Globus pallidus (tissue), 1 donor: ENCODE data around the gene C6orf89.
"Not testable (repeated sequence)": the region's sequence is repeated elsewhere in the genome, so short reads cannot be mapped to it uniquely, and the experiment has no call there.

Experiments used
- DNase-seq: peaks from one replicate; pipeline ENCODE4 v3.0.0-alpha.2; 2015; ENCODE audit warnings: low spot score

Gene C6orf89

GRCh38 chr6:36888115-36888643 lies 2.4 kb downstream of the C6orf89 start:
- DNase-seq, result no peak

DNA sequence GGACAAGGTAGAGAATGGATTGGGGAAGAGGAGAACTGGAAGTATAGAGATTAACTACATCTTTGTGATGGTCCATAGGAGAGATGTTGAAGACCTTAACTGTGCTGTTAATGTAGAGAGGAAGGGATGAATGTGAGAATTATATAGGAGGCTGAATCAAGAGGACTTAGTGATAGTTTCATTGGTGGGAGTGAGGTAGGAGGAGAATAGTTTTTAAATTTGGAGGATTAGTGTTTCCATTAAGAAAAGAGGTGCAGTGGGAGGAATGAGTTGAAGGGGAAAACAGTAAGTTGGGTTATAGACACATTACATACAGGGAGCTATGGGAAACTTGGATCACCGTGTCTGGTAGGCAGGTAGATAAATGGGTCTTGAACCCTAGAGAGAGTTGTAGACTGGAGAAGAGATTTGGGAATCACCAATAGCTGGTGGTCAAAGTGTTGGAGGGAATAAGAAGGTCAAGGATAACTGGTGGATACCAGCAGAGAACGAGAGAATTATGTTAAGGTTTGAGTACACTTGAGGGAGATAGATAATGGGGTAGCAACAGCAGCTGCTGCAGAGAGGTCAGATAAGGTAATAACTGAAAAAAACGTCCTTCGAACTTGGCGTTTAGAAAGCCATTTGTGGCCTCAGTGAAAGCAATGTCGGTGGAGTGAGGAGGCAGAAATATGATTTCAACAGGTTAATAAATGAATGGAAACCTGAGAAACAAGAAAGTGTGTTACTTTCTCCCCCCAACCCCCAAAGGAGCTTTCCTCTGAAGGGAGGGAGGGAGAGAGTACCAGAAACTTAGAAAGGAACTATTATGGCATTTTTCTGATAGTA lies 3.1 kb downstream of the C6orf89 start:
- no peak for DNase-seq

- no peak for DNase-seq
Observed at GRCh38 chr6:36890112-36890663, 4.4 kb downstream of the C6orf89 start.

DNA sequence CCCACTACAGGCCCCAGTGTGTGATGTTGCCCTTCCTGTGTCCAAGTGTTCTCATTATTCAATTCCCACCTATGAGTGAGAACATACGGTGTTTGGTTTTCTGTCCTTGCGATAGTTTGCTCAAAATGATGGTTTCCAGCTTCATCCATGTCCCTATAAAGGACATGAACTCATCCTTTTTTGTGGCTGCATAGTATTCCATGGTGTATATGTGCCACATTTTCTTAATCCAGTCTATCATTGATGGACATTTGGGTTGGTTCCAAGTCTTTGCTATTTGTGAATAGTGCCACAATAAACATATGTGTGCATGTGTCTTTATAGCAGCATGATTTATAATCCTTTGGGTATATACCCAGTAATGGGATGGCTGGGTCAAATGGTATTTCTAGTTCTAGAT lies 5.4 kb downstream of the C6orf89 start:
- not testable (repeated sequence) for DNase-seq

GRCh38 chr6:36893976-36894932 lies 8.5 kb downstream of the C6orf89 start:
- DNase-seq, result no peak

DNA sequence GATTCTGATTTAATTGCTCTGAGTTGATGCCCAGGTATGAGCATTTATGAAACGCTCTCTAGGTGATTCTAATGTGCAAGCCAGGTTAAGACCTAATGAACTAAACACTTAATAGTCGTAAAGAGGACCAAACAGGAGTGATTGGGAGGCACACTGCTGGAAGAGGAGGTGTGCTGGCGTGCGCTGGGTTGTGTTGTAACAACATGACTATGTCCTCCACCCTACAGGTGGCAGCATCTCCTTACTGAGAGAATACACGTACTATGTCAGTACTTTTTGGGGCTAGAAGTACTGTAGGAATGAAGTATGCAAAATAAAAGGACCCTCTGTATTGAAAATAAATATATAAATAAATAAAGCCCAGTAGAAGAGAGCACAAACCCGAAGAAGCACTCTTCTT lies 11.9 kb downstream of the C6orf89 start:
- no peak for DNase-seq

GRCh38 chr6:36904114-36904513 lies 18.4 kb downstream of the C6orf89 start:
- DNase-seq, result no peak

GRCh38 chr6:36904851-36905393 lies 19.2 kb downstream of the C6orf89 start:
- DNase-seq, result no peak

DNA sequence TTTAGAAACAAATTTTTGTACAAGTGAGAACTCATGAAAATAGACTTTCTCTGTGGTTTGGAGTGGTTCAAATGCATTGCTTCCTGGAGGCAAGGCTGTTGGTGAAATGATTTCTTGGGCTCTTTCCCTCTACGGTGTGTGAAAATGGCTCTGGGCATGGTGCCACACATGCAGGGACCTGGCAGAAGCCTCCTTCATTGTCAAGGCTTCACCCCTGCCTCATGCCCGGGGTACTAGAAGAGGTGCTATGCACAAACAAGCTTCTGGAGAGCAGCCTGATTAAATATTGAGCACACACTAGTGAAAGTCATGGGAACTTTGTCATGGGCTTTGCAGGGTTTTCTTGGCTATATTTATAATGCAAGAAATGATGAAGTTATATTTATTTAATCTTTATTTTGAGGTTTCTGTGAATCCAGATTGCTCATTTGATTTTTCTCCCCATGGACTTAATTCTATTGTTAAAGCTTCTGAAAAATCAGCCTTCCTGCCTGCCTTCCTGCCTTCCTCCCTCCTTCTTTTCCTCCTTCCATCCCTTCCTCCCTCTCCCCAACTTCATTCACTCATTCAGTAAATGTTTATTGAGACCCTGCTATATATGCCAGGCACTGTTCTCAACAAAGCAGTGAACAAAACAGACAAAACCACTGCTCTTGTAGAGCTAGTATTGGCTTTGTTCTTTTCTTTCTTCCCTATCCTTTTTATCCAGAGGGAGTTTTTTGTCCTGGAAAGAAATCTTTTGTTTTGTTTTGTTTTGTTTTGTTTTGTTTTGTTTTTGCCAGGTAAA lies 21.0 kb downstream of the C6orf89 start:
- no peak for DNase-seq

DNA sequence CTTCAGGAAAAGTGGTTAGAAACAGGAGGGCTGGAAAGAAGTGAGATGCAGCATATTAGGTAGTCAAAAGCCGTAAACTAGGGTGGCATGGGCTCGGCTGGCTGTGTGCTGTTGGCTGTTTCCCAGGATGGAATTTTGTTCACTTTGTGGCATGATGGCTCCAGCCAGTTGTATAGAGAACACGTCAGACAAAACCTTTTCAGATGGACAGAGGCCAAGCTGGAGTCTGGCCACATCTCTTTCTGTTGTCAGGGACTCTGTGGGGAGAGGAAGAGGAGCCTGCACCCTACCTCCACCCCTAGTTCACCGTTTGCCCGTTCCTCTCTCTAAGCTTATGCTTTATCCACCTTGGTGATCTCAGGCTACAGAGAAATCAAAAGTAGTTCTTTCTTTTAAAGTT lies 22.0 kb downstream of the C6orf89 start:
- no peak for DNase-seq

DNA sequence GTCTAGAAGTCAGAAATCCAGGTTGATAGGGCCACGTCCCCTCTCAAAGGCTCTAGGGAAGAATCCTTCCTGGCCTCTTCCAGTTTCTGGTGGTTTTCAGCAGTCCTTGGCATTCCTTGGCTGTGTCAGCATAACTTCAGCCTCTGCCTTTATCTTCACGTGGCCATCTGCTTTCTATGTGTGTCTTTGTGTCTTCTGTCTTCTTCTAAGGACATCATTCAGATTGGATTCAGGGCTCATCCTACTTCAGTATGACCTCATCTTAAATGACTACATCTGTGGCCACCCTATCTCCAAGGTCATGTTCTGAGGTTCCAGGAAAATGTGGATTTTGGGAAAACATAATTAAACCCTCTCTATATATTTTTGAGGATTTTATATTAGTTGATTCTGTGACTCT lies 23.0 kb downstream of the C6orf89 start:
- no peak for DNase-seq

DNA sequence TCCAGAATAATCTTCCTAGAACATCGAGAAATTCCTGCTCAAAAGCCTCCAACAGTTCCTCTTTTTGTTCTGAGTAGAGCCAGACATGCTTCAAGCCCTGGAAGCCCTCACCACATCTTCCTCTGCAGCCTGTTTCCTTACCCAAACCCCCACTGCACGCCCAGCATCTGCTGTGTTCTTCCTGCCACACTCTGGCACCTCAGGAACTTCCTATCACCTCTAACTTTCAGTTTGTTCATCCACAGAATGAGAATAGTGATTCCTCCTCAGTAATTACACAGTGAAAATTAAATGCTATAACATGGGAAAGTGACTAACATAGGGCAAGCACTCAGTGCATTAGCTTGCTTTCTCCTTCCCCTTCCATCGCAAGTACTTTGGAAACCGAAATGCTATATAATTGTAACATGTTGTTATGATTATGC lies 26.3 kb downstream of the C6orf89 start:
- no peak for DNase-seq

DNA sequence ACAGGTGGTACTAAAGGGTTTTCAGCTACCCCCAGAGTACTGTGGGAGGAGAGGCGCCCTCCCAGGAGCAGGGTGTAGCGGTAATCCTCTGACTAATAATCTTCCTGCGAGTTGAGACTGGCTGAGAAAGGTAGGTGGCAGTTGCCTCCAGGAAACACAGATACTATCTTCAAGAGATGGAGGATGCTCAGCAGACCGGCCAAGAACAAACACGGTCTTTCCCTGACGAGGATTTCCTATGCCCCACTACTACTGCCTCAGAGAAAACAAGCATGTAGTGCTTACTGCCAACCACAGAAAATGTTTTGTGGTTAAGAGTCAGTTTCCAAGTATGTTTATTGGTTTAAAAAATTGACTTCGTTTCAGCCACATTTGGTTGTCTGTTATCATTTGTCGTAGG lies 26.8 kb downstream of the C6orf89 start:
- DNase-seq, result no peak

- DNase-seq, result no peak
Observed at GRCh38 chr6:36913082-36913481, 27.3 kb downstream of the C6orf89 start.

DNA sequence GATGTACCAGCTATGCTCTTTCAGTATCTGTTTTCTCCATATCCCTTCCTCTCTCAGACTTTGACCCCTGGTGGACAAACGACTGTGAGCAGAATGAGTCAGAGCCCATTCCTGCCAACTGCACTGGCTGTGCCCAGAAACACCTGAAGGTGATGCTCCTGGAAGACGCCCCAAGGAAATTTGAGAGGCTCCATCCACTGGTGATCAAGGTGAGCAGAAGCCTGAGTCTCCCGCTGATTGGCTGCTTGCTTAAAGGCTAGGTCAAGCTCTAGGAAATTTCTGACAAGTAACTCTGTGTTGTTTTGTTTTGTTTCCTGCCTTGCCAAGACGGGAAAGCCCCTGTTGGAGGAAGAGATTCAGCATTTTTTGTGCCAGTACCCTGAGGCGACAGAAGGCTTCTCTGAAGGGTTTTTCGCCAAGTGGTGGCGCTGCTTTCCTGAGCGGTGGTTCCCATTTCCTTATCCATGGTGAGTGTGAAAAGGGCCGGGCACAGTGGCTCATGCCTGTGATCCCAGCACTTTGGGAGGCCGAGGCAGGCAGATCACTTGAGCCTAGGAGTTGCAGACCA lies 28.6 kb downstream of the C6orf89 start:
- no peak for DNase-seq

DNA sequence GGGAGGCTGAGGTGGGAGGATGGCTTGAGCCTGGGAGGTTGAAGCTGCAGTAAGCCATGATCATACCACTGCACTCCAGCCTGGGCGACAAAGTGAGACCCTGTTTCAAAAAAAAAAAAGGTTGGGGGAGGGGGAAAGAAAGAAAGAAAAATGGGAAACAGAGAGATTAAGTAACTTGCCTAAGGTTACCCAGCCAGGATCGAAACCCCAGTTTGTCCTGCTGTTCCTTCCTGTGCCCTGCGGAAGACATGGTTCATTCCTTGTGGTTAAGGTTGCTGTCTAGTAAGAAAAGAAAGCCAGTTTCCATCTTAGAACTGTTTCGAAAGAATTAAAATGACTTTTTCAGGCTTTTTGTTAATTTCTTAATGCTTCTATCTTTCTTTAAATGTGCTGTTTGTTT lies 29.8 kb downstream of the C6orf89 start:
- DNase-seq, result no peak

DNA sequence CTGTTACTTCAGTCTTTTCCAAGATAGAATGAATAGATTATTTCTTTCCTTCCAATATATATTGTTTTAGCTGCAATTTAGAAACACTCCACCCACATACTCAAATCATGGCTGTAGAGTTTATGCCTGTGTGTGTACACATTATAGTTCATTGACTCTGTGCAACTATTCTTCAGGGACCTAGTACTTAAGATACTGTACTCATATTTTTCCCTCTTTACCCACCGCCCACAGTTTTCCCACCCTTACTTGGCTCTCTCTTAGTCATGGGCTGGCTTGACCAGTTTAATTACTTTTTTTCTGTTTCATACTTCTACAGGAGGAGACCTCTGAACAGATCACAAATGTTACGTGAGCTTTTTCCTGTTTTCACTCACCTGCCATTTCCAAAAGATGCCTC lies 30.4 kb downstream of the C6orf89 start:
- no peak for DNase-seq

DNA sequence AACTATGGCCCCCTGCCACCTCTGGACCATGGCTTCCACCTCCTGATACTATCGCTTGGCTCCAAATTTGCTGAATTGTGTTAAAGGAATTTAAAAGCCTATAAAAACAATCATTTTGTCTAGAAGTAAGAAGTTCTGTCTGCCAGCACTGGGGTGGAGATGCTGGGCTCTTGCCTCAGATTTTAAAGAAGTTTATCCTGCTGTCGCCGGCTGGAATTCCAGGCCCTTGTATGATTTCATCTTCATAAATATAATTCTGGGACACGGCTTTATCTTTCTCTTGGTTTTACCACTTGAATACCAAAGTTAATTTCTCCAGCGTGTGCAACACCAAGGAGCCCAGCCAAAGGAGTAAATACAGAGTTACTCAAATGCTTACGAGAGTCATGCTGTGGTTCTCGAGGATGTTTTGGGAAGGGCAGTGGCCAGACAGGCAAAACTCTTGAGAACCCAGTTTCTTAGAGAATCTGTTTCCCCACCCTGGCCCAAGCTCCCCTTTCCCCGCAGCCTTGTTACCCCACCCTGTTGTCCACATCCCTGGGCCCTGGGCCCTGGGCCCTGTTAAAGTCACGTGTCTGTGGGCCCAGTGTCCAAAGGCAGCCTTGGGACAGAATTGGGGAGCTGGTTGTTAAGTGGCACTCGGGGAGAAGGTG lies 31.9 kb downstream of the C6orf89 start:
- no peak for DNase-seq

DNA sequence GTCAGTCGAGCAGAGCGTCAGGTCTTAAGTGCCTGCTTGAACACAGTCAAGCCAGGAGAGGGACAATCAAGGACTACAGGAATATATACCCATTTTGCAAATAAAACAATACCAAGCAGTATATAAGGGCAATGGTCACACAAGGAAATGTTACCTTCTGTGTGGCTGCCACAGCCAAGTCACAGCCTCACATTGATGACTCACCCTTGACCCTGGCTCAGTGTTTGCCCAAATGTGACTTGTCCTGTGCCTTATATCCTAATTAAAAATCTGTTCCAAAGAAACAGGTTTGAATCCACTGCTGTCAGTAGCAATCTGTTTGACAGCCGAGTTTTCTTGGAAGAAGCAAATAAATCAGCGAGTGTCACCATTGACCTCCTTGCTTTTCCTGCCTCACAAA lies 34.3 kb downstream of the C6orf89 start:
- DNase-seq, result no peak

GRCh38 chr6:36920546-36920945 lies 34.8 kb downstream of the C6orf89 start:
- no peak for DNase-seq
